Urinary bladder (tissue), 4 donors: ENCODE results near the gene EXOSC5. TPM values are rescaled to one million over a fixed set of nuclear protein-coding genes. Genes with fewer than 3 reads are reported as not detected.
"Not testable (repeated sequence)": the region's sequence is repeated elsewhere in the genome, so short reads cannot be mapped to it uniquely, and the experiment has no call there.

Experiments used
- DNase-seq: peaks from one replicate; pipeline ENCODE4 v3.0.0-alpha.2; 2015; ENCODE audit errors: extremely low spot score
- H3K27ac ChIP-seq: one replicate; pipeline ENCODE4 v1.5.1; 2013; ENCODE audit warnings: low read depth, mild to moderate bottlenecking, moderate library complexity
- H3K36me3 ChIP-seq: one replicate; pipeline ENCODE4 v1.6.1; 2013; ENCODE audit warnings: mild to moderate bottlenecking, moderate library complexity; ENCODE audit not compliant: insufficient read depth
- H3K4me1 ChIP-seq: one replicate; pipeline ENCODE4 v1.6.1; 2013; ENCODE audit warnings: mild to moderate bottlenecking, moderate library complexity; ENCODE audit not compliant: insufficient read depth
- H3K4me3 ChIP-seq: one replicate; pipeline ENCODE4 v1.5.1; 2013; ENCODE audit warnings: low read depth, low read length
- WGBS: extraction: QIAGEN DNeasy Blood & Tissue Kit; methylation state at CpG from one replicate; pipeline ENCODE4 v1.1.7; 2013; 5-methylcytosine and 5-hydroxymethylcytosine counted together
- polyA plus RNA-seq: library from polyadenylated mRNA; stranded (reverse); fragments of 200-250 nt; gene quantifications from one replicate; pipeline ENCODE4 v1.2.3, GENCODE V29; 2013
- small RNA-seq: library from RNA; depleted of rRNA; stranded (forward); fragments of <200 nt; gene quantifications from one replicate; pipeline ENCODE3, GENCODE V24; 2014
- total RNA-seq: library from RNA; depleted of rRNA; stranded (reverse); fragments of >200 nt; gene quantifications from one replicate; pipeline ENCODE4 v1.2.3, GENCODE V29; 2014
- donor health status: healthy with polysubstance abuse.
- donor health status: healthy.

EXOSC5 gene
- total and polyA plus RNA-seq, 2 donors, result 11.2 to 31.0 TPM

- Histone ChIP-seq H3K4me1 (peaks cover 3% of the 10 kb centered on the region), H3K4me3 (peak overlapping the region; percentile 91)
- no peak for DNase-seq
These were observed 45.6 kb downstream of the EXOSC5 start for GRCh38 chr19:41351339-41352245.

GRCh38 chr19:41350735-41351338 lies 46.3 kb downstream of the EXOSC5 start:
- H3K36me3 ChIP-seq, result no peaks in the 10 kb centered on the region
- DNase-seq, result no peak
- WGBS, result 3% methylated on average over 22 of the region's 22 CpGs
- no peak overlapping the region for H3K27ac ChIP-seq
- peaks cover 3% of the 10 kb centered on the region for H3K4me1 ChIP-seq
- peak overlapping the region; percentile 91 for H3K4me3 ChIP-seq

More at GRCh38 chr19:41351339-41352245, 45.6 kb downstream of the EXOSC5 start:
- under 1% methylated on average over 58 of the region's 58 CpGs for WGBS
- Histone ChIP-seq H3K36me3 (no peaks in the 10 kb centered on the region), H3K27ac (no peak overlapping the region)

DNA sequence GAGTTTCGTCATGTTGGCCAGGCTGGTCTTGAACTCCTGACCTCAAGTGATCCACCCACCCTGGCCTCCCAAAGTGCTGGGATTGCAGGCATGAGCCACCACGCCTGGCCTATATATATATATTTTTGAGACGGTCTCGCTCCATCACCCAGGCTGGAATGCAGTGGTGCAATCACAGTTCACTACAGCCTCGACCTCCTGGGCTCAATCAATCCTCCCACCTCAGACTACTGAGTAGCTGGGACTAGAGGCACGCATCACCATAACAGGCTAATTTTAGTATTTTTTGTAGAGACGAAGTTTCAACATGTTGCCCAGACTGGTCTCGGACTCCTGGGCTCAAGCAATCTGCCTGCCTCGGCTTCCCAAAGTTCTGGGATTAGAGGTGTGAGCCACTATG lies 50.2 kb downstream of the EXOSC5 start:
- WGBS, result 95% methylated on average over 9 of the region's 9 CpGs
- H3K36me3 ChIP-seq, result not testable (repeated sequence)

GRCh38 chr19:41344162-41344561 lies 53.0 kb downstream of the EXOSC5 start:
- 97% methylated on average over 2 of the region's 2 CpGs for WGBS
- no peaks in the 10 kb centered on the region for H3K36me3 ChIP-seq
- DNase-seq, result no peak
- no peak overlapping the region for H3K4me3 ChIP-seq
- no peaks in the 10 kb centered on the region for H3K4me1 ChIP-seq
- H3K27ac ChIP-seq, result no peak overlapping the region

More for the DNA sequence above, 50.2 kb downstream of the EXOSC5 start:
- H3K27ac ChIP-seq, H3K4me1 ChIP-seq, H3K4me3 ChIP-seq, DNase-seq: not testable (repeated sequence)

GRCh38 chr19:41341669-41342490 lies 55.3 kb downstream of the EXOSC5 start:
- Histone ChIP-seq H3K36me3 (no peaks in the 10 kb centered on the region), H3K27ac (no peak overlapping the region), H3K4me1 (no peaks in the 10 kb centered on the region), H3K4me3 (no peak overlapping the region)
- 87% methylated on average over 20 of the region's 20 CpGs for WGBS
- no peak for DNase-seq

GRCh38 chr19:41339936-41340335 lies 57.2 kb downstream of the EXOSC5 start:
- H3K27ac ChIP-seq, result no peak overlapping the region
- no peak overlapping the region for H3K4me3 ChIP-seq
- H3K4me1 ChIP-seq, result no peaks in the 10 kb centered on the region
- no peaks in the 10 kb centered on the region for H3K36me3 ChIP-seq
- 98% methylated on average over 5 of the region's 5 CpGs for WGBS
- no peak for DNase-seq

Small RNAs within 50 kb of the gene (small RNA-seq; reads per million reads assigned to genes)
- gene RF00017, result not detected

Other genes starting within 250 kb of the EXOSC5 start
- gene CYP2S1, start 204.1 kb downstream of the EXOSC5 start, total RNA-seq, result 0.53 TPM
- 3.9 TPM for gene CYP2S1, start 204.1 kb downstream of the EXOSC5 start, polyA plus RNA-seq
- 53.7 TPM for gene AXL, start 178.1 kb downstream of the EXOSC5 start, total RNA-seq
- gene AXL, start 178.1 kb downstream of the EXOSC5 start, polyA plus RNA-seq, result 55.0 TPM
- 79.3 TPM for gene HNRNPUL1, start 133.0 kb downstream of the EXOSC5 start, total RNA-seq
- 123 TPM for gene HNRNPUL1, start 133.0 kb downstream of the EXOSC5 start, polyA plus RNA-seq
- gene CCDC97, start 87.2 kb downstream of the EXOSC5 start, total RNA-seq, result 7.2 TPM
- gene CCDC97, start 87.2 kb downstream of the EXOSC5 start, polyA plus RNA-seq, result 18.0 TPM
- 9.2 TPM for gene TGFB1, start 43.4 kb downstream of the EXOSC5 start, total RNA-seq
- 58.9 TPM for gene TGFB1, start 43.4 kb downstream of the EXOSC5 start, polyA plus RNA-seq
- 1.9 TPM for gene B9D2, start 33.2 kb downstream of the EXOSC5 start, total RNA-seq
- gene B9D2, start 33.2 kb downstream of the EXOSC5 start, polyA plus RNA-seq, result 10.0 TPM
- 6.6 TPM for gene TMEM91, start 20.8 kb downstream of the EXOSC5 start, total RNA-seq
- gene TMEM91, start 20.8 kb downstream of the EXOSC5 start, polyA plus RNA-seq, result 36.2 TPM
- gene BCKDHA, start 459 bp upstream of the EXOSC5 start, total RNA-seq, result 25.8 TPM
- gene BCKDHA, start 459 bp upstream of the EXOSC5 start, polyA plus RNA-seq, result 47.0 TPM
- gene B3GNT8, start 30.0 kb upstream of the EXOSC5 start, total RNA-seq, result 0.69 TPM
- gene B3GNT8, start 30.0 kb upstream of the EXOSC5 start, polyA plus RNA-seq, result 4.5 TPM
- 15.2 TPM for gene DMAC2, start 42.6 kb upstream of the EXOSC5 start, total RNA-seq
- 77.4 TPM for gene DMAC2, start 42.6 kb upstream of the EXOSC5 start, polyA plus RNA-seq
- not detected for gene ERICH4, start 45.8 kb upstream of the EXOSC5 start, total RNA-seq
- gene ERICH4, start 45.8 kb upstream of the EXOSC5 start, polyA plus RNA-seq, result not detected
- gene CEACAM21, start 178.8 kb upstream of the EXOSC5 start, total RNA-seq, result 2.1 TPM
- 0.90 TPM for gene CEACAM21, start 178.8 kb upstream of the EXOSC5 start, polyA plus RNA-seq
- gene CEACAM4, start 229.7 kb upstream of the EXOSC5 start, total RNA-seq, result not detected
- gene CEACAM4, start 229.7 kb upstream of the EXOSC5 start, polyA plus RNA-seq, result 1.6 TPM